Measurements from ENCODE around the gene MSH3.

DNA sequence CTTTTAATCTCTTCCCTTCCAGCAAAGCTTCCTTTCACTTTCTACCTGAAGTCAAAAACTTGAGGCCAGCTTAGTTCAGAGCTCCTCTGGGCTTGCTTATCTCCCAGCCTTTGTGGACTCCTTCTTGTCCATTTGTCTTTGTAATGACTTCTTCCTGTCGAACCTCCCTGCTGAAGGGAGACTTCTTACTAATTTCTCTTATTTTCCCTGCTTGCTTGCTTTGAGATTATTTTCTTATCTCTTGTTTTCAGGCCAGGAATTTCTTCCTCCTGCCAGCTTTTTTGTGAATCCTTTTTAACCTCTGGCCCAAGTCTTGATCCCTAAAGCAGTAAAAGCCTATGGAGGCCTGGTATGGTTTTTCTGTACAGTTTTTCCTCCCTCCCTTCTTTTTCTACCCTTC, 47.1 kb downstream of the MSH3 start:
- TF ChIP-seq, protein P1, sequence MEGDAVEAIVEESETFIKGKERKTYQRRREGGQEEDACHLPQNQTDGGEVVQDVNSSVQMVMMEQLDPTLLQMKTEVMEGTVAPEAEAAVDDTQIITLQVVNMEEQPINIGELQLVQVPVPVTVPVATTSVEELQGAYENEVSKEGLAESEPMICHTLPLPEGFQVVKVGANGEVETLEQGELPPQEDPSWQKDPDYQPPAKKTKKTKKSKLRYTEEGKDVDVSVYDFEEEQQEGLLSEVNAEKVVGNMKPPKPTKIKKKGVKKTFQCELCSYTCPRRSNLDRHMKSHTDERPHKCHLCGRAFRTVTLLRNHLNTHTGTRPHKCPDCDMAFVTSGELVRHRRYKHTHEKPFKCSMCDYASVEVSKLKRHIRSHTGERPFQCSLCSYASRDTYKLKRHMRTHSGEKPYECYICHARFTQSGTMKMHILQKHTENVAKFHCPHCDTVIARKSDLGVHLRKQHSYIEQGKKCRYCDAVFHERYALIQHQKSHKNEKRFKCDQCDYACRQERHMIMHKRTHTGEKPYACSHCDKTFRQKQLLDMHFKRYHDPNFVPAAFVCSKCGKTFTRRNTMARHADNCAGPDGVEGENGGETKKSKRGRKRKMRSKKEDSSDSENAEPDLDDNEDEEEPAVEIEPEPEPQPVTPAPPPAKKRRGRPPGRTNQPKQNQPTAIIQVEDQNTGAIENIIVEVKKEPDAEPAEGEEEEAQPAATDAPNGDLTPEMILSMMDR (IDR thresholded peaks at IDR 0.05; ENCODE audit: low read length): no peak
- no peak for TF ChIP-seq EZH2 (optimal IDR thresholded peaks at IDR 0.05; ENCODE audit: low read depth, low read length)
